ENCODE measurements around the gene LAPTM5.

DNA sequence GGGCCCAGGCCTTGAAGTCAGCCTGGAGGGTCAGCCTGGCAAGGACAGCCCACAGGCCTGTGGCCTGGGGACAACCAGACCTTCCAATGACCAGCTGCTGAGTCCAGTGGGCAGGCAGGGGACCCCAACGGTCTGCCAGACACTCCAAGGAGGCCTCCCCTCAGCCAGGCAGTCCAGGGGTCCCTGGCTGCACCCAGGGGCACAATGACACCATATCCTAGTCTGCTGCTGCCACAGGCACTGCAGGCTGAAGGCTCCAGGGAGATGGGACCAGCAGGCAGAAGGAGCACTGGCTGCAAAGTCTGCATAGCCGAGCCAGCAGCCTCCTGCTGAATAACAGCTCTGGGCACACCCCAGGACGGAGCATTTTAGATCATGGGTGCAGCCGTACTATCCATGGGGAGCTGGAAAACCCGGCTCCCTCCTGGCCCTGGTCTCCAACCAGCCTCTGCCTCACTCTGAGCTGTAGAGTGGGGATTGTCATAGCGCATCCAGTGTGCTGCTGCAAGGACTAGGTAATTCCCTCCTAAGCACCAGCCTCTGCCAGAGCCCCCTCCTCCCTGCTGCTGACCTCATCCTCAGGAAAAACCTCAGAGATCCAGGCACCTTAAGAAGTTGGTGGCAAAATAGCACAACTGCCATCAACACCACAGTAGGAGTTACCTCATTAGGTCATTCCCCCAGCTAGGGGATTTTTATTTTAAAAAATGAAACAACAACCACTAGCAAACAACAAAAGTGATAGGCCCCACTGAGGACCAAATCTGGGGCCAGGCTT lies 4.8 kb upstream of the LAPTM5 start:
- TF ChIP-seq, protein P1, sequence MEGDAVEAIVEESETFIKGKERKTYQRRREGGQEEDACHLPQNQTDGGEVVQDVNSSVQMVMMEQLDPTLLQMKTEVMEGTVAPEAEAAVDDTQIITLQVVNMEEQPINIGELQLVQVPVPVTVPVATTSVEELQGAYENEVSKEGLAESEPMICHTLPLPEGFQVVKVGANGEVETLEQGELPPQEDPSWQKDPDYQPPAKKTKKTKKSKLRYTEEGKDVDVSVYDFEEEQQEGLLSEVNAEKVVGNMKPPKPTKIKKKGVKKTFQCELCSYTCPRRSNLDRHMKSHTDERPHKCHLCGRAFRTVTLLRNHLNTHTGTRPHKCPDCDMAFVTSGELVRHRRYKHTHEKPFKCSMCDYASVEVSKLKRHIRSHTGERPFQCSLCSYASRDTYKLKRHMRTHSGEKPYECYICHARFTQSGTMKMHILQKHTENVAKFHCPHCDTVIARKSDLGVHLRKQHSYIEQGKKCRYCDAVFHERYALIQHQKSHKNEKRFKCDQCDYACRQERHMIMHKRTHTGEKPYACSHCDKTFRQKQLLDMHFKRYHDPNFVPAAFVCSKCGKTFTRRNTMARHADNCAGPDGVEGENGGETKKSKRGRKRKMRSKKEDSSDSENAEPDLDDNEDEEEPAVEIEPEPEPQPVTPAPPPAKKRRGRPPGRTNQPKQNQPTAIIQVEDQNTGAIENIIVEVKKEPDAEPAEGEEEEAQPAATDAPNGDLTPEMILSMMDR (conservative IDR thresholded peaks at IDR 0.05; ENCODE audit: low read depth, low read length): no peak
- TF ChIP-seq EZH2 (IDR thresholded peaks at IDR 0.05; ENCODE audit: borderline replicate concordance, low read depth, low read length, poor library complexity, severe bottlenecking): no peak

Measured in A673 (cell line).